Breast epithelium (tissue), 4 donors: ENCODE measurements around the gene RIMBP2. TPM values are rescaled to one million over a fixed set of nuclear protein-coding genes. Genes with fewer than 3 reads are reported as not detected.

Experiments used
- DNase-seq, 2 donors: peaks; one replicate each; pipeline ENCODE4 v3.0.0-alpha.2; 2019; ENCODE audit warnings: low spot score in 2 of 2
- H3K27ac ChIP-seq, 2 donors: fragments of 200-600 bp; sonication (generic) in 1 of 2; one replicate each; pipeline ENCODE4 v1.5.1; 2016 to 2019; ENCODE audit warnings: mild to moderate bottlenecking in 1 of 2
- H3K27me3 ChIP-seq, 2 donors: fragments of 200-600 bp; sonication (generic) in 1 of 2; one replicate each; pipeline versions ENCODE4 v1.5.1 to v1.6.0; 2017 to 2019; ENCODE audit warnings: control low read depth in 1 of 2, mild to moderate bottlenecking in 1 of 2
- H3K36me3 ChIP-seq: fragments of 200-600 bp; one replicate; pipeline ENCODE4 v1.5.1; 2019
- H3K4me1 ChIP-seq, 2 donors: fragments of 200-600 bp; sonication (generic); one replicate each; pipeline ENCODE4 v1.5.1; 2016 to 2019; ENCODE audit warnings: control low read depth in 1 of 2
- H3K4me3 ChIP-seq, 3 donors: fragments of 200-600 bp; sonication (generic); 1 replicate in 2 of 3; 2 replicates in 1 of 3; pipeline ENCODE4 v1.5.1; 2016 to 2019; ENCODE audit warnings: mild to moderate bottlenecking in 3 of 3, moderate library complexity in 2 of 3
- H3K9me3 ChIP-seq, 2 donors: fragments of 200-600 bp; sonication (generic) in 1 of 2; one replicate each; pipeline ENCODE4 v1.5.1; 2016 to 2019; ENCODE audit warnings: control low read depth in 1 of 2
- CTCF ChIP-seq, 3 donors: fragments of 450-650 bp; IDR thresholded peaks; one replicate each; pipeline ENCODE4 v1.5.1; 2016 to 2017; ENCODE audit warnings: antibody characterized with exemption in 3 of 3, mild to moderate bottlenecking in 3 of 3, moderate library complexity in 3 of 3
- POLR2A ChIP-seq: fragments of 450-650 bp; IDR thresholded peaks from one replicate; pipeline ENCODE4 v1.6.1; 2016; ENCODE audit warnings: antibody characterized with exemption, mild to moderate bottlenecking, moderate library complexity
- POLR2AphosphoS5 ChIP-seq, 3 donors: sonication (generic); formaldehyde crosslinking; IDR thresholded peaks; one replicate each; pipeline ENCODE4 v1.6.1; 2017; ENCODE audit warnings: antibody characterized with exemption in 3 of 3
- intact Hi-C: fragments of 100-400 bp; cut with DNase I; formaldehyde crosslinking; loops from one replicate; pipeline ENCODE4 v1.15.1; 2023; ENCODE audit warnings: low total_unique reads
- total RNA-seq, 3 donors: library from RNA; depleted of rRNA; stranded (reverse); fragments of >200 nt; gene quantifications; one replicate each; pipeline ENCODE4 v1.1.0, GENCODE V29; 2016

Gene RIMBP2
- total RNA-seq, 3 donors from 2014 or later: under 0.01 to 0.59 (median under 0.01) TPM

GRCh38 chr12:130708648-130709047, 7.5 kb downstream of the RIMBP2 start:
- H3K4me3 ChIP-seq: no peak overlapping the region
- H3K27me3 ChIP-seq: peaks cover 0 to 6% of the 10 kb centered on the region in 2 donors
- H3K36me3 ChIP-seq: no peaks in the 10 kb centered on the region
- H3K9me3 ChIP-seq: no peaks in the 10 kb centered on the region
- no peak overlapping the region for H3K27ac ChIP-seq
- H3K4me1 ChIP-seq: no peaks in the 10 kb centered on the region
- intact Hi-C loops: loop anchor here (5.0 kb wide), 1 partner anchor 1941 kb away; no protein-coding TSS in a partner anchor
- no peak for TF ChIP-seq POLR2A
- TF ChIP-seq CTCF (IDR thresholded peaks at IDR 0.05): no peak
- no peak for DNase-seq

GRCh38 chr12:130707571-130707891, 8.6 kb downstream of the RIMBP2 start:
- no peaks in the 10 kb centered on the region for H3K9me3 ChIP-seq
- peaks cover 0 to 3% of the 10 kb centered on the region in 2 donors for H3K27me3 ChIP-seq
- no peak overlapping the region for H3K27ac ChIP-seq
- intact Hi-C loops: loop anchor here (5.0 kb wide), 1 partner anchor 1940 kb away; no protein-coding TSS in a partner anchor
- no peak for DNase-seq
- H3K36me3 ChIP-seq: no peaks in the 10 kb centered on the region
- no peaks in the 10 kb centered on the region for H3K4me1 ChIP-seq
- TF ChIP-seq POLR2A: no peak
- TF ChIP-seq CTCF (IDR thresholded peaks at IDR 0.05): no peak
- no peak for TF ChIP-seq POLR2AphosphoS5 (IDR thresholded peaks at IDR 0.05)
- H3K4me3 ChIP-seq: no peak overlapping the region

GRCh38 chr12:130706885-130707570, 9.1 kb downstream of the RIMBP2 start:
- Histone ChIP-seq H3K4me1 (no peaks in the 10 kb centered on the region), H3K4me3 (no peak overlapping the region), H3K36me3 (no peaks in the 10 kb centered on the region), H3K27ac (no peak overlapping the region), H3K9me3 (no peaks in the 10 kb centered on the region), H3K27me3 (peaks cover 0 to 3% of the 10 kb centered on the region in 2 donors)
- TF ChIP-seq POLR2A (no peak), CTCF (IDR thresholded peaks at IDR 0.05) (no peak), POLR2AphosphoS5 (IDR thresholded peaks at IDR 0.05) (no peak)
- DNase-seq: no peak
- intact Hi-C loops: loop anchor here (5.0 kb wide), 1 partner anchor 1940 kb away; no protein-coding TSS in a partner anchor

- no peak overlapping the region for H3K27ac ChIP-seq
- TF ChIP-seq POLR2AphosphoS5 (IDR thresholded peaks at IDR 0.05) (no peak), POLR2A (no peak), CTCF (IDR thresholded peaks at IDR 0.05) (no peak)
- DNase-seq: no peak
- intact Hi-C loops: loop anchor here (5.0 kb wide), 1 partner anchor 1939 kb away; no protein-coding TSS in a partner anchor
- H3K4me3 ChIP-seq: no peak overlapping the region
- peaks cover 0 to 3% of the 10 kb centered on the region in 2 donors for H3K27me3 ChIP-seq
- H3K4me1 ChIP-seq: no peaks in the 10 kb centered on the region
- no peaks in the 10 kb centered on the region for H3K36me3 ChIP-seq
- no peaks in the 10 kb centered on the region for H3K9me3 ChIP-seq
Observed at GRCh38 chr12:130706311-130706710, 9.8 kb downstream of the RIMBP2 start.

- Histone ChIP-seq H3K27ac (no peak overlapping the region), H3K36me3 (no peaks in the 10 kb centered on the region), H3K9me3 (no peaks in the 10 kb centered on the region), H3K4me1 (no peaks in the 10 kb centered on the region), H3K27me3 (peaks cover 0 to 3% of the 10 kb centered on the region in 2 donors), H3K4me3 (no peak overlapping the region)
- intact Hi-C loops: loop anchor here (5.0 kb wide), 1 partner anchor 1938 kb away; no protein-coding TSS in a partner anchor
- DNase-seq: no peak
- TF ChIP-seq POLR2AphosphoS5 (IDR thresholded peaks at IDR 0.05) (no peak), POLR2A (no peak), CTCF (IDR thresholded peaks at IDR 0.05) (no peak)
Observed at GRCh38 chr12:130705178-130705822, 10.8 kb downstream of the RIMBP2 start.
